IPS-18c (cell line): ENCODE measurements around the gene RPS16.
A peak's percentile ranks its signal among the peaks of the same experiment; 100 is the strongest.

Source experiments
- H3K4me3 ChIP-seq: 2 replicates; pipeline ENCODE4 v1.7.0; 2013; ENCODE audit warnings: low read depth, mild to moderate bottlenecking, low read length, moderate library complexity; ENCODE audit not compliant: insufficient read depth
- H3K9me3 ChIP-seq: one replicate; pipeline ENCODE4 v1.6.1; 2013; ENCODE audit warnings: mild to moderate bottlenecking, low read length, moderate library complexity; ENCODE audit not compliant: control insufficient read depth, insufficient read depth

The RPS16 gene

DNA sequence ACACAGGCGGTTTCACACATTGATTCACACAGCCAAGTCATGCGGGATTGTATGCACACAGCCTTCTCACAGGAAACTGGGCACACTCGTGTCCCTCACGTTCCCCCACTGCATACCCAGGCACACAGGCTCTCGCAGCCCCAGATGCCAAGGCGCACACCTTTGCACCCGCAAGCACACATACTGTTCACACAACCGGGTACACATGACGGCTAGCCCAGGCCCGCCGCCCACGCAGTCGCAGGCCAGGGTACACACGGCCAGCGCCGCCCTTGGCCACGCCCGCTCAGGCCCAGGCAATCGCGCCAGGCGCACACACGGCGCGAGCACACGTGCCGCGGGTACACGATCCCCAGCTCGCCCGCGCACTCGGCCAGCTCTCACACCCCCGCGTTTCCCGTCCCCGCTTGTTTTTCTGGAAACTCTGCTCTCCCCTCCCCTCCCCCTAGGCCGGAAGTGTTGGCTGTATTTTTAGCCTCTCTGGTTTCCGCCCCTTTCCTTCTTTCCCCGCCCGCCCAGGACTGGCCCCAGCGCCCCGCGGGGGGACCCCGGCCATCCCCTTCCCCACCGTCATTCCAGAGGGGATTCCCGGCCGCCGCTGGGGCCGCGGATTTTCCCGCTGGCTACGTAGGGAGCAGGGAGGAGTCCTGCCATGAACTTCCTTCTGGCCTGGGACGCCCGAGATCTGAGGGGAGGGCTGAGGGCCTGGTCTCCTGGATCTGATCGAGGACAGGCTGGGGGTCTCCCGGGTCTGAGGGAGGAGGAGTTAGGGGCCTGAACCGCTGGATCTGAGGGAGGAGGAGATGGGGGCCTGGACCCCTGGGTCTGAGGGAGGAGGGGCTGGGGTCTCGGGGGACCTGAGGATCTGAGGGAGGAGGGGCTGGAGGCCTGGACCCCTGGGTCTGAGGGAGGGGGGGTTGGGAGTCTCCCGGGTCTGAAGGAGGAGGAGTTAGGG is 33.1 kb downstream of the RPS16 start:
- H3K9me3 ChIP-seq = peaks cover 2% of the 10 kb centered on the region
- H3K4me3 ChIP-seq = peak overlapping the region; percentile 68

DNA sequence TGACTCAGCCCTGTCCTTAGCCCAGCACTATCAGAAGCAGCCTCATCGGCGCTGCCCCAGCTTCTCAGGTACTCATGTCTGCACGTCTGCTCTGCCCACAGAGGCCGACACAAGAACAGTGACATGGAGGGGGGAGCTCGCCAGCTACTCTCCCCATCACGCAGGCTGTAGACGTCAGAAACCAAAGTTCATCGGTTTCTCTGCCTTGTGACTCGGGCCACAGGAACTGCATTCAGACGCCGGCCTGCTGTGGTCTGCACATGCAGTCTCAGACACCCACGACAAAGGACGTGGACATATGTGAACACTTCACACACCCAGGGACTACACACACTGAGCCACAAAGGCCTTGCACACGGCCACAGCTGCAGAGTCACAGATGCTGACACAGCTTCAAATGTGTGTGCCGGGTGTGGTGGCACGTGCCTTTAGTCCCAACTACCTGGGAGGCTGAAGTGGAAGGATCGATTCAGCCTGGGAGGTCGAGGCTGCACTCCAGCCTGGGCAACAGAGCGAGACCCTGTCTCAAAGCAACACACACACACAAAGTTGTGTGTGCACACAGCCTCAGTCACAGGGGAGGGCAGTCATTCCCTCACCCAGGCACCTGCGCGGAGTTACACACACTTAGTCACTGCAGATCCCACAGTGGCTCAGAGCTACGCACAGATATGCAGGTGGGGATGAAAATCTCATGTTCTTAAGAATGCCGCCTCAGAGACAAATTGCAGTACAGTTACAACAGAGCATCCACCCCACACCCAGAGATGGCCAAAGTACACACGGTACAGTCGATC is 34.0 kb downstream of the RPS16 start:
- Histone ChIP-seq H3K4me3 (peak overlapping the region; percentile 68), H3K9me3 (peaks cover 2% of the 10 kb centered on the region)

DNA sequence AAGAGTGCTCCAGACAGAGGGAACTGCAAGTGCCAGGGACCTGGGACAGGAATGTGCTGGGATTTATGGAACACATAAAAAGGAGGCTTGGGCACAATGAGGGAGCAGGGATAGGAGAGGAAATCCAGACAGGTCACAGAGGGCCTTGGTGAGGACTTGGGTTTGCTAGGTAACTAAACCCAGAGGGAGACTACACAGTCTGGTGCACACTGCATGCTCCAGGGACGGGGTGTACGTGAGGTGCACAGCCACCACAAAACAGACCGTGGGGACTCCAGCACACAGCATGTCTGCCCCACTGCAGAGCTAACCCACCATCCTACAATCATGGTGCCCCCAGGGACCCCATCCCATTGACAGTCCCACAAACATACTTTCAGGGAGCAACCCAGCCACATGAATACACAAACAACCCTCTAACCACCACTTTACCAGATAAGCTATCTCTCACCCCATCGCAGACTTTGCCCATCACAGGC is 34.6 kb downstream of the RPS16 start:
- no peak overlapping the region for H3K4me3 ChIP-seq
- H3K9me3 ChIP-seq = peaks cover 2% of the 10 kb centered on the region

DNA sequence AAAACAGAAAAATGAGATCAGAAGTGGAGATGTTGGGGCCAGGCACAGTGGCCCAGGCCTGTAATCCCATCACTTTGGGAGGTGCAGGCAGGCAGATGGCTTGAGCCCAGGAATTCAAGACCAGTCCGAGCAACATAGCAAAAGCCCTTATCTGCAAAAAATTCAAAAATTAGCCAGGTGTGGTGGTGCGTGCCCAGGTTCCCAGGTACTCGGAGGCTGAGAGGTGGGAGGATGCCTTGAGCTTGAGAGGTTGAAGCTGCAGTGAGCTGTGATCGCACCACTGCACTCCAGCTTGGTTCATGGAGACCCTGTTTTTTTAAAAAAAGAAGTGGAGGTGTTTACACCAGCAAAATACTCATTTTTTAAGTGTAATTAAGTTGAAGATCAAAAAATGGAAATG is 35.7 kb downstream of the RPS16 start:
- Histone ChIP-seq H3K4me3 (no peak overlapping the region), H3K9me3 (peaks cover 2% of the 10 kb centered on the region)

DNA sequence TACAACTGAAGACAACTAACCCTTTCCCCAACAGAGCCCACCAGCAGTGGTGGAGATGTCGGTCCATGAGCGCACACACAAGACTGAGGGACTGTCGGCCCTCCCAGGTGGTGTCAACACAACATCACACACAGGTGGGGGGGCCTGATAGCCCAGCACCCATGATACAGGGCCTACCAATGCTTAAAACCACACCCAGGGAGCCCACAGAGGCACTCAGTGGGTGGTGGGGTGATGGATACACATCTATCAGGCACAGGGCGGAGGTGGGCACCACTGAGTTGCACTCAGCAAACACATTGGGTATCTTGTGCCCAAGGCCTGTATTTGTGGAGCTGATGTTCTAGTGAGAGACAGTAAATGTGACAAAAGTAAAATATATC is 36.1 kb downstream of the RPS16 start:
- Histone ChIP-seq H3K4me3 (no peak overlapping the region), H3K9me3 (peaks cover 2% of the 10 kb centered on the region)

DNA sequence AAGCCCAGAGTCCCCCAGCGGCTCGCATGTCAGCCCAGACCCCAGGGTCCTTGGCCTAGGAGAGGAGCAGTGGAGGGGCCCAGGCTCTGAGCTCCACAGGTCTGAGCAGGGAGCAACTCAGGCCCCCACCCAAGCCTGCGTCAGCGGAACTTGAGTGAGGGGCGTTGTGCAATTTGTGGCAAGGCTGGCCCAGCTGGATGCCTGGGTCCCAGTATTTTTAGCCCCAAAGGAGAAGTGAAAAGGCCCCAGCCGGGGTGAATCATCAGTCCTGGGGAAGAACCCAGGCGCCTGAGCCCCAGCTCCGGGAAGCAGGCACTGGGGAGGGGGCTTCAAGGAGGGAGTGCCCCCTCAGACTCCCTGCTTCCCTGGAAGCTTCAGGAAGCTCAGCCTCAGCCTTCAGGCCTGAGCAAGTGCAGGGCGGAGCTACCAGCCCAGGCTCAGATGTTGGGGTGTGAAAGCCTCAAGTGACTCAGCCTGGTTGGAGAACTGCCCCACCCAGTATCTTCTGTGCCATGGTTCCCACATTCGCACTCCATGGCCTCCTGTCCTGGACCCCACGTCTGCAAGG is 37.4 kb downstream of the RPS16 start:
- Histone ChIP-seq H3K4me3 (no peak overlapping the region), H3K9me3 (peaks cover 2% of the 10 kb centered on the region)

DNA sequence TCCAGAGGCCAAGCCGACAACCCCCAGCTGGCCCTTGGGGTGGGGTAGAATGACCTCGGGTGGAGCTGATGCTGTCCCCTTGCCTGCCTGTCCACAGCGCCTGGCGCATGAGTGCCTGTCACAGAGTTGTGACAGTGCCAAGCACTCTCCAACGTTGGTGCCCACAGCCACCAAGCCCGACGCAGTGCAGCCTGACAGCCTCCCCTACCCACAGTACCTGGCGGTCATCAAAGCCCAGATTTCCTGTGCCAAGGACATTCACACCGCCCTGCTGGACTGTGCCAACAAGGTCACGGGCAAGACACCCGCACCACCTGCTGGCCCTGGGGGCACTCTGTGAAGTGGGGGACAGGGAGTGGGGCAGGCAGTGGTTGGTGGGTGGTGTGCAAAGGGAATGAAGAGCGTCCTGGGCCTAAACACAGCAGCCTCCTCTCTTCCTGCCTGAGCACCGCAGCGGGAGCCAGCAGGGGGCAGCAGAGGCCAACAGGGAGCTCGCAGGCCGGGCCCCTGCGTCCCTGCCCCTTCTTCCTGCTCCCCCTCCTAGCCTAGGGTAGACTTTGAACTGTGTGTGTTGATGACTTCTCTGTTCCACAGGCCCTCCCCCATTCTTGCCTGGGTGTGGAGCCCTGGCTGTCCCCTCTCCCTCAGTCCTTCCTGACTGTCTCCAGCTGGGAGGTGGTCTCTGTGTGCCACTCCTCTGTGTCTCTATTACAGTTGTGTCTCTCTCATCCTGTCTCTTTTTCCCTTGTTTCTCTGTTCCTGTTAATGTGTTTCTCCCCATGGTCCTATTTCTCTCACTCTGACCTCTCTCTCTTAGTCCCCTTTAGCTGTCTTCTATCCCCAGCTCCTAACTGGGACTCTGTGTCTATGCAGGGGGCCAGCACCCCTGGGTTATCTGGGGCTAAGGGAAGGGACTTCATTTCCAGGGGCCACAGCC is 38.1 kb downstream of the RPS16 start:
- Histone ChIP-seq H3K4me3 (no peak overlapping the region), H3K9me3 (peaks cover 2% of the 10 kb centered on the region)

DNA sequence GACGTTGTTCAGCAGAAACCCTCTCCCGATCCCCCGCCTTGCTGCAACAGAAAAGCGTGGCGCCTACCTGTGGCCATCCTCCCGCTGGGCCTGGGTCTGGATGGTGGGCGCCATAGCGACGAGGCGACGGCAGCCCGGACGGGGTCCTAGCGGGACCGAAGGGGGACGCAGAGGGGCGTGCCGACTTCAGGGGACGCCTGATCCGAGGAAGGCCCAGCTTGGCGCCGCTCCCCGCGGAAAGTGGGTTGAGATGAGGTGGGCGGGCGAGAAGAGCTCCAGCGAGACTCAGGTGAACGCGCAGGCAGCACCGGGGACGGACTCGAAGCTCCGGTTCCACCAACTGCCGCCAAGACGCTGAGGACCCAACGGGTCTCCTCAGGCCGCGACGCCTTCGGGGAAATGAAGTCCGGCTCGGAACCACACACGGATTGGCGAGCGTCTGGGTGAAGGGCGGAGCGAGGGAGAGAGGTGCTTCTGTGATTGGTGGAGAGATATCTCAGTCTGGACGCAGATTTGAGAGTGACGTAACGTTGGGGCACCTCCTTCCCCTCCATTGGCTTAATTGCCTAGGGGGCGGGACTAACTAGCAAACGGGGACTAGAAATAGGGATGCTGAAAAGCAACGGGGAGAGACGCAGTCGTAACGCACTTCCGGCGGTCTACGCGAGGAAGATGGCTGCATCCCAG is 44.9 kb downstream of the RPS16 start, which contains the start of the genes MED29 and PAF1:
TSS of gene MED29 (plus strand) at position 628 of the 687 bp plus-strand sequence. CDS start at position 673, 45 bp downstream.
TSS of gene PAF1 (minus strand) at position 356 of the 687 bp plus-strand sequence. CDS start at position 114, 242 bp downstream.
- Histone ChIP-seq H3K4me3 (peak within 1 kb of the TSS; percentile 100), H3K9me3 (no peaks in the 10 kb centered on the region)

DNA sequence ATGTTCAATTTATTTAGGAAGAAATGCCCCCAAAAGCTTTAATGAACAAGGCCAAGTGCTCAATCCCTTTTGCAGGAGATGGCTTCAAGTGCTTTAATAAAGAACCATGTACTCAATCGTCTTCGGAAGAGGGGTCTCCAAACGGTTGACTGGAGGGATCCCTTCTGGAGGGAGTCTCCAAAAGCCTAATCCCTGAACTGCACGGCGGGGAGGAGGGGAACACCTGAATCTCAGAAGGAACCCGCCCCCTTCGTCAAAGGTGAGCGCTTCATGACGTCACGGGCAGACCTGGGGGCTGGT is 45.3 kb downstream of the RPS16 start:
- Histone ChIP-seq H3K9me3 (no peaks in the 10 kb centered on the region), H3K4me3 (peak overlapping the region; percentile 92)

DNA sequence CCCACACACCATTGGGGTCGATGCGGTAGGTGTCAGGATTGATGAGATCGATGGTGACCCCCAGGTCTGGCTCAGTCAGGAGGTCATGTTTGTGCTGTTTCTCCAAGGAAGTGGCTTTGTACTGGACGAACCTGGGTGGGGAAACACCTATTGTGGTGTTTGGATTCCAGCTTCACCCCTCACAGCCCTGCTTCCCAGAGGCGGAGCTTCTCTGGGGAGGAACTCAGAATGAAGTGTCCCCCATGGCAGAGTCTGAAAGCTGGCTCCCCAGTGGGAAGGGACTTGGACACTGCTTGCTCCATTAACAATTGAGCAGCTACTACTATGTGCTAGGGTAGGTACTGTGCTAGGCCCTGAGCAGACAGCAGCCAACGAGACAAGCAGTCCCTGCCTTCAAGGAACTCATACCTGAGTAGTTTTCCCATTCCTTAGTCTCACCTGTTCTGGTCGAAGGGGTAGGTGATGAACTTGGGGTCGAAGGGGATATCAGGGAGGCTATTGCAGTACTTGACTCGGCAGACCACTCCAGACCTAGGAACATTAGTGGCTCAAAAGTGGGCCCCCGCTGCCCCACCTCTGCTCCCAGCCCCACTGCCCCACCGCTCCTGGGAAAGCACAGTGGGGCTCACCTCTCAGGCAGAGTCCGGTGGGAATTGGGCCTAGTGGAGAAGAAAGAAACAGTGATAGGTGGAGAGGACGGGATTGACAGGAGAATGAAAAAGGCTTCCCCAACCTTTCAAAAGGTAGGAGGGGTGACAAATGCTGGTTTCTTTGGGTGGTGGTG is 45.9 kb downstream of the RPS16 start:
- H3K4me3 ChIP-seq = peak overlapping the region; percentile 92
- H3K9me3 ChIP-seq = no peaks in the 10 kb centered on the region

DNA sequence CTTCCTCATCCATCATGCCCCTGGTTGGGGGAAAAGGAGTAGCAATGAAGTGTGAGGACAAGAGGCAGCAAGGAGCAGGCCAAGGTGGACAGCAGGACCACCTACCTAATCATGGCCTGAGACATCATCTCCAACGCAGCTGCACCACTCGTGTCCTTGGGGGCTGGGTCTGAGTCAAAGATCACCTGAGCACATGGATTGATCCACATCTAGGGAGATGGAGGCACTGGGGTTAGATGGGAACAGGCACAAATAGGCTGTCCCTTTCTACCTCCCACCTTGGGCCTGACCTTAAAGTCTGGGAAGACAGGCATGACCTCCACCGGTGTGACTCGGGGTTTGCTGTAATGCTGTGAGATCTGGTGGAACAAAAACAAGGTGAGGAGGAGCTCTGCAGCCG is 47.1 kb downstream of the RPS16 start:
- Histone ChIP-seq H3K4me3 (no peak overlapping the region), H3K9me3 (no peaks in the 10 kb centered on the region)

DNA sequence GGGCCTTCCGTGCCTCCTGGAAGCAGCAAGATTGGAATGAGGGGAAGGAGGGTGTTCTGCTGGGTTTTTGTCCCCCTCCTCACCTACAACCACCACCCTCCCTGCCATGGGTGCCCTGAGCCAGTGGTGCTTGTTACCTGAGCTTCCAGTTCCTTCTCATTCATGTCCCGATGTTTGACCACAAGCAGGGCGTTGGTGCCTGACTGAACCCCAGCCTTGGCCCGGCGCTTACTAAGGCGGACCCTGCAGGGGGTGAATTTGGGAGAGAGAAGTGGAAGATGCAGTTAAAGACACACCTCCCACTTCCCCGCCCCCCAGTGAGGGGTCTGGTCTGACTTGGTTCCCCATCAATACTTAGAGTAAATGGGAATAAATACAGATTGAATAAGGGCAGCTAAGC is 49.2 kb downstream of the RPS16 start:
- Histone ChIP-seq H3K9me3 (no peaks in the 10 kb centered on the region), H3K4me3 (no peak overlapping the region)

DNA sequence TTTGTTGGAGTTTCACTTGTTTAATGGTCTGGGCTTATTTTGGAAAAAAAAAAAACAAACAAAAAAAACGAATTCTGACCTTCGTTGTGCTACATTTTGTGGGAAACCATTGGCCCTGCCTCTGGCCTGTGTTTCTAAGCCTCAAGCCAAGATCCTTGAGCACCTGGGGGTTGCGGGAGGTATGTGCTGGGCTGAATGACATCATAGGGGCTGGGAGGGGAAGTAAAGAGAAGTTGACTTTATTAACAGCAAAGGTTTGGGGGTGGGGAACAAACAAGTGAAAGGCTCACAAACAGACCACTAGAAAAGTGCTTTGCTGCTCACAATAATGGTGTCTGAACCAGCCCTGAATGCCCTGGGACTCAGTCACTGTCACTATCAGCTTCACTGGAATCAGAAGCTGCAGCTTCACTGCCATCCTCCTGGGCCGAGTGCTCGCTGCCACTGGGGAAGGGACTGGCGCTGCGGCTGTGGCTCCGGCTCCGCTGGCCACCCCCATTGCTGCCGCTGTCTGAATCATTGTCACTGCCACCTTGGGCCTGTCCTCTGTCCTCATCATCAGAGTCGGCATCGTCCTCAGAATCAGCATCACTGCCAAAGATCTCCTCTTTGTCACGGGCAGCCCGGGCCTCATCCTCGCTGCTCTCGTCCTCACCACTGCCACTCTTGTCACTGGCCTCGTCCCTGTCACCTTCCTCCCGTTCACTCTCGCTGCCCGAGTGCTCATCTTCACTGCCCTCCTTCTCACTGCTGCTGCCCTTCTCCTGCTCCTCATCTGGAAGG is 49.9 kb downstream of the RPS16 start:
- H3K4me3 ChIP-seq = no peak overlapping the region
- no peaks in the 10 kb centered on the region for H3K9me3 ChIP-seq

DNA sequence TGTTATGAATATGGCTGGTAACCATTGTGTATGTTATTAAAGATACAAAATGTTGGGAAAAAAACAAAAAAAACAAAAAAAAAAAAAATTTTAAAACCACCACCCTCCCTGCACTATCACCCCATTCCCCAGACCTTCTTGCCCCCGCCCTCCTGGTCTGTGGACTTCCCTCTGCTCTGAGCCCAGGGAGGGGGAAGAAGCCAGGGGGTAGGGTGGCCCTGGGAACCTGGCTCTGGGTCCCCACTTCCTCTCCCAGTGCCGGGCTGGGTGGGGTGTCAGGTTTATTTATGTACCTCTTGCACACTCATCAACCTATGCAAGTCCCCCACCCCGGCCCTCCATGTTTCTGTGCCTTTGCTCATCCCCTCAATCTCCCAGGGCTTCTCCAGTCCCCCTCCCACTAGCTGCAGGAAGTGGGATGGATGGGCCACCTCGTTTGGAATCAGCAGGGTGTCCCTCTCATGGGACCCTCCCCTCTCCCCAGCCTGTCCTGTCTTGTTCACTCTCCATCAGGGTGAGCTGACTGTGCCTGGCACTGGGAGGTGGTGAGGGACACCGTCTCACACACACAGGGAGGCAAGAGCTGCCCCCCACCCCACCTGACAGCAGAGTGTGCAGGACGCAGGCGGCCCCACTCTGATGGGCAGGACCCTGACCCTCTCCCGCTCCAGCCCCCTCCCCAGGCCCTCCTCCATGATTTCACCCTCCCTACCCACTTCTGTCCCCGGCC is 50.7 kb downstream of the RPS16 start:
- Histone ChIP-seq H3K4me3 (no peak overlapping the region), H3K9me3 (no peaks in the 10 kb centered on the region)
